IMR-90 (cell line): ENCODE measurements around the gene MAP4K1.

Source experiments
- BHLHE40 ChIP-seq: fragments of 150-350 bp; IDR thresholded peaks from 2 replicates; pipeline ENCODE4 v1.6.1; 2016; ENCODE audit warnings: mild to moderate bottlenecking, low read depth, low read length
- CEBPB ChIP-seq: IDR thresholded peaks from 2 replicates; pipeline ENCODE4 v1.6.1; 2012; ENCODE audit warnings: low read depth, low read length, improper control_type of control experiment
- CTCF ChIP-seq: conservative IDR thresholded peaks from 2 replicates; pipeline ENCODE4 v1.5.1; 2012; ENCODE audit warnings: mild to moderate bottlenecking, low read depth, low read length, improper control_type of control experiment
- FOS ChIP-seq: fragments of 150-350 bp; IDR thresholded peaks from 2 replicates; pipeline ENCODE4 v1.6.1; 2016; ENCODE audit warnings: low read depth, low read length
- MAFK ChIP-seq: IDR thresholded peaks from 2 replicates; pipeline ENCODE4 v1.6.1; 2012; ENCODE audit warnings: low read depth, low read length, improper control_type of control experiment
- MAZ ChIP-seq: IDR thresholded peaks from 2 replicates; pipeline ENCODE4 v1.6.1; 2012; ENCODE audit warnings: low read depth, mild to moderate bottlenecking, low read length, improper control_type of control experiment, moderate library complexity, borderline replicate concordance
- MXI1 ChIP-seq: IDR thresholded peaks from 2 replicates; pipeline ENCODE4 v1.6.1; 2012; ENCODE audit warnings: low read depth, mild to moderate bottlenecking, low read length, moderate library complexity, borderline replicate concordance
- POLR2A ChIP-seq: IDR thresholded peaks from 2 replicates; pipeline ENCODE4 v1.6.1; 2012; ENCODE audit warnings: mild to moderate bottlenecking, low read depth, low read length
- RAD21 ChIP-seq: IDR thresholded peaks from 2 replicates; pipeline ENCODE4 v1.6.1; 2012; ENCODE audit warnings: low read length, improper control_type of control experiment
- RCOR1 ChIP-seq: IDR thresholded peaks from 2 replicates; pipeline ENCODE4 v1.6.1; 2012; ENCODE audit warnings: mild to moderate bottlenecking, low read length, improper control_type of control experiment; ENCODE audit not compliant: insufficient replicate concordance
- RFX5 ChIP-seq: IDR thresholded peaks from 2 replicates; pipeline ENCODE4 v1.8.0; 2012; ENCODE audit warnings: low read depth, mild to moderate bottlenecking, low read length, moderate library complexity
- SMC3 ChIP-seq: fragments of 150-350 bp; IDR thresholded peaks from 2 replicates; pipeline ENCODE4 v1.6.1; 2016; ENCODE audit warnings: low read depth, mild to moderate bottlenecking, antibody characterized with exemption, low read length, moderate library complexity
- TF ChIP-seq, protein P1 (sequence below): fragments of 150-350 bp; IDR thresholded peaks from 2 replicates; pipeline ENCODE4 v1.6.1; 2016; ENCODE audit warnings: low read depth, mild to moderate bottlenecking, low read length, moderate library complexity, borderline replicate concordance

- TF ChIP-seq CTCF (no peak), POLR2A (no peak), FOS (no peak), RCOR1 (no peak), RFX5 (no peak), MAFK (no peak), CEBPB (no peak), MXI1 (no peak), RAD21 (no peak), MAZ (no peak), SMC3 (no peak), BHLHE40 (no peak)
- TF ChIP-seq, protein P1, sequence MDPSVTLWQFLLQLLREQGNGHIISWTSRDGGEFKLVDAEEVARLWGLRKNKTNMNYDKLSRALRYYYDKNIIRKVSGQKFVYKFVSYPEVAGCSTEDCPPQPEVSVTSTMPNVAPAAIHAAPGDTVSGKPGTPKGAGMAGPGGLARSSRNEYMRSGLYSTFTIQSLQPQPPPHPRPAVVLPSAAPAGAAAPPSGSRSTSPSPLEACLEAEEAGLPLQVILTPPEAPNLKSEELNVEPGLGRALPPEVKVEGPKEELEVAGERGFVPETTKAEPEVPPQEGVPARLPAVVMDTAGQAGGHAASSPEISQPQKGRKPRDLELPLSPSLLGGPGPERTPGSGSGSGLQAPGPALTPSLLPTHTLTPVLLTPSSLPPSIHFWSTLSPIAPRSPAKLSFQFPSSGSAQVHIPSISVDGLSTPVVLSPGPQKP, result no peak
Observed at GRCh38 chr19:38661136-38661535, 43.4 kb upstream of the MAP4K1 start.
